H9 (cell line): ENCODE measurements around the gene MN1. TPM values are rescaled to one million over a fixed set of nuclear protein-coding genes. Genes with fewer than 3 reads are reported as not detected.

Experiments
- DNase-seq: peaks from one replicate; pipeline ENCODE4 v3.0.0-alpha.2; 2017
- H2AFZ ChIP-seq: one replicate; pipeline ENCODE4 v1.6.1; 2013; ENCODE audit warnings: mild to moderate bottlenecking, low read length, control low read depth, moderate library complexity
- H2AK5ac ChIP-seq: 2 replicates; pipeline ENCODE4 v1.6.1; 2013; ENCODE audit warnings: low read length, control low read depth, mixed read lengths; ENCODE audit not compliant: insufficient read length
- H2BK120ac ChIP-seq: one replicate; pipeline ENCODE4 v1.6.1; 2013; ENCODE audit warnings: low read depth, mild to moderate bottlenecking, low read length, control low read depth, inconsistent platforms; ENCODE audit not compliant: poor library complexity, severe bottlenecking
- H2BK12ac ChIP-seq: 2 replicates; pipeline ENCODE4 v1.6.1; 2013; ENCODE audit warnings: low read length, control low read depth, mixed read lengths, low read depth; ENCODE audit not compliant: insufficient read length
- H2BK15ac ChIP-seq: 2 replicates; pipeline ENCODE4 v1.6.1; 2013; ENCODE audit warnings: low read depth, low read length, control low read depth
- H2BK20ac ChIP-seq: one replicate; pipeline ENCODE4 v1.6.1; 2013; ENCODE audit warnings: low read depth, mild to moderate bottlenecking, low read length, control low read depth, inconsistent platforms; ENCODE audit not compliant: poor library complexity, severe bottlenecking
- H2BK5ac ChIP-seq: 2 replicates; pipeline ENCODE4 v1.6.1; 2013; ENCODE audit warnings: low read length, control low read depth, mixed read lengths; ENCODE audit not compliant: insufficient read length
- H3K14ac ChIP-seq: 2 replicates; pipeline ENCODE4 v1.6.1; 2013; ENCODE audit warnings: low read length, control low read depth; ENCODE audit not compliant: insufficient read depth
- H3K18ac ChIP-seq: 2 replicates; pipeline ENCODE4 v1.6.1; 2013; ENCODE audit warnings: low read depth, mild to moderate bottlenecking, mixed read lengths, low read length, control low read depth; ENCODE audit not compliant: insufficient read length
- H3K23ac ChIP-seq: 2 replicates; pipeline ENCODE4 v1.6.1; 2013; ENCODE audit warnings: low read length, control low read depth, mixed read lengths, low read depth; ENCODE audit not compliant: insufficient read length
- H3K23me2 ChIP-seq: 2 replicates; pipeline ENCODE4 v1.6.1; 2013; ENCODE audit warnings: low read depth, mild to moderate bottlenecking, mixed read lengths, low read length, control low read depth; ENCODE audit not compliant: insufficient read length, poor library complexity, severe bottlenecking
- H3K27ac ChIP-seq: 2 replicates; pipeline ENCODE4 v1.5.1; 2013; ENCODE audit warnings: low read length, control low read depth, mixed read lengths, low read depth; ENCODE audit not compliant: insufficient read length
- H3K27me3 ChIP-seq: 2 replicates; pipeline ENCODE4 v1.6.1; 2013; ENCODE audit warnings: low read length, control low read depth, inconsistent platforms; ENCODE audit not compliant: insufficient read depth
- H3K4ac ChIP-seq: 2 replicates; pipeline ENCODE4 v1.6.1; 2013; ENCODE audit warnings: low read depth, mild to moderate bottlenecking, control low read depth, inconsistent platforms, low read length, moderate library complexity
- H3K4me1 ChIP-seq: 2 replicates; pipeline ENCODE4 v1.6.1; 2013; ENCODE audit warnings: low read length, control low read depth, inconsistent platforms; ENCODE audit not compliant: insufficient read depth
- H3K4me2 ChIP-seq: 2 replicates; pipeline ENCODE4 v1.6.1; 2013; ENCODE audit warnings: low read length, control low read depth, mixed read lengths; ENCODE audit not compliant: insufficient read length, insufficient read depth
- H3K56ac ChIP-seq: 2 replicates; pipeline ENCODE4 v1.6.1; 2013; ENCODE audit warnings: low read depth, mild to moderate bottlenecking, mixed read lengths, low read length, control low read depth; ENCODE audit not compliant: insufficient read length
- H3K79me1 ChIP-seq: 2 replicates; pipeline ENCODE4 v1.6.1; 2013; ENCODE audit warnings: low read depth, mild to moderate bottlenecking, moderate library complexity, low read length, control low read depth, inconsistent platforms; ENCODE audit not compliant: insufficient read depth, poor library complexity, severe bottlenecking
- H3K79me2 ChIP-seq: 2 replicates; pipeline ENCODE4 v1.6.1; 2013; ENCODE audit warnings: low read length, control low read depth, inconsistent platforms; ENCODE audit not compliant: insufficient read depth
- H3K9ac ChIP-seq: 2 replicates; pipeline ENCODE4 v1.6.1; 2013; ENCODE audit warnings: low read length, control low read depth, mixed read lengths; ENCODE audit not compliant: insufficient read length; ENCODE audit errors: extremely low read depth
- H3K9me3 ChIP-seq: one replicate; pipeline ENCODE4 v1.6.1; 2013; ENCODE audit warnings: low read depth, low read length, inconsistent platforms; ENCODE audit not compliant: control insufficient read depth
- H3T11ph ChIP-seq: one replicate; pipeline ENCODE4 v1.6.1; 2013; ENCODE audit warnings: mild to moderate bottlenecking, low read length, control low read depth, inconsistent platforms
- H4K20me1 ChIP-seq: one replicate; pipeline ENCODE4 v1.6.1; 2013; ENCODE audit not compliant: control insufficient read depth, insufficient read length, insufficient read depth
- H4K5ac ChIP-seq: 2 replicates; pipeline ENCODE4 v1.6.1; 2013; ENCODE audit warnings: low read depth, mild to moderate bottlenecking, mixed read lengths, low read length, control low read depth; ENCODE audit not compliant: insufficient read length
- H4K8ac ChIP-seq: replicated peaks from 2 replicates; pipeline ENCODE4 v1.6.1; 2013; ENCODE audit warnings: low read length, control low read depth, mixed read lengths, low read depth; ENCODE audit not compliant: insufficient read length
- H4K91ac ChIP-seq: 2 replicates; pipeline ENCODE4 v1.6.1; 2013; ENCODE audit warnings: low read depth, mild to moderate bottlenecking, moderate library complexity, mixed read lengths, low read length, control low read depth; ENCODE audit not compliant: insufficient read length
- H3K27ac Mint-ChIP-seq, 3 experiments: 2 replicates in 2 of 3; 3 replicates in 1 of 3; pipeline ENCODE4 v1.8.0; 2020 to 2021; ENCODE audit warnings: mixed read lengths in 3 of 3, mild to moderate bottlenecking in 1 of 3, moderate library complexity in 1 of 3
- H3K27me3 Mint-ChIP-seq: 2 replicates; pipeline ENCODE4 v1.8.0; 2021; ENCODE audit warnings: low read depth, mild to moderate bottlenecking, moderate library complexity, mixed read lengths
- H3K36me3 Mint-ChIP-seq, 3 experiments: 2 replicates in 2 of 3; 3 replicates in 1 of 3; pipeline ENCODE4 v1.8.0; 2020 to 2021; ENCODE audit warnings: low read depth in 3 of 3, mixed read lengths in 3 of 3; ENCODE audit not compliant: insufficient read depth in 1 of 3
- H3K4me1 Mint-ChIP-seq, 2 experiments: 2 replicates each; pipeline ENCODE4 v1.8.0; 2020; ENCODE audit warnings: mixed read lengths in 2 of 2
- H3K4me3 Mint-ChIP-seq, 2 experiments: 2 replicates in 1 of 2; 3 replicates in 1 of 2; pipeline ENCODE4 v1.8.0; 2020 to 2021; ENCODE audit warnings: mild to moderate bottlenecking in 2 of 2, mixed read lengths in 2 of 2, moderate library complexity in 1 of 2
- H3K9me3 Mint-ChIP-seq, 2 experiments: 2 replicates in 1 of 2; 3 replicates in 1 of 2; pipeline ENCODE4 v1.8.0; 2020; ENCODE audit warnings: mild to moderate bottlenecking in 2 of 2, mixed read lengths in 2 of 2, moderate library complexity in 1 of 2
- CTCF ChIP-seq: fragments of 200-600 bp; sonication (generic); conservative IDR thresholded peaks from 3 replicates; pipeline ENCODE4 v1.8.0; 2021; ENCODE audit warnings: antibody characterized with exemption, mild to moderate bottlenecking
- WGBS: extraction: QIAGEN DNeasy Blood & Tissue Kit; methylation state at CpG from one replicate; pipeline ENCODE4 v1.1.7; 2013; ENCODE audit warnings: missing lambda C conversion rate, low lambda C conversion rate, mixed read lengths; ENCODE audit not compliant: insufficient read length; ENCODE audit errors: extremely low coverage; 5-methylcytosine and 5-hydroxymethylcytosine counted together
- total RNA-seq: library from RNA; stranded (reverse); gene quantifications from 2 replicates; pipeline ENCODE4 v1.2.1, GENCODE V29; 2021

The MN1 gene
- total RNA-seq, 1 experiment from 2014 or later: 2.8 TPM

GRCh38 chr22:27752771-27753170, 48.8 kb downstream of the MN1 start:
- H3K56ac ChIP-seq: no peak overlapping the region
- H3K79me2 ChIP-seq: no peaks in the 10 kb centered on the region
- H2BK12ac ChIP-seq: no peak overlapping the region
- TF ChIP-seq CTCF: no peak
- no peak overlapping the region for H3K23ac ChIP-seq
- H3K79me1 ChIP-seq: no peaks in the 10 kb centered on the region
- no peak overlapping the region for H2AFZ ChIP-seq
- no peak overlapping the region for H2BK20ac ChIP-seq
- WGBS: no CpG with 5 or more reads among the region's 4 CpGs
- H3K4me2 ChIP-seq: no peak overlapping the region
- no peak for DNase-seq
- H4K91ac ChIP-seq: no peak overlapping the region
- H3K9me3 ChIP-seq: no peaks in the 10 kb centered on the region
- H3K9ac ChIP-seq: no peak overlapping the region
- no peak overlapping the region for H3K14ac ChIP-seq
- Mint-ChIP-seq H3K4me3 (no peak overlapping the region), H3K36me3 (no peaks in the 10 kb centered on the region), H3K27me3 (peaks cover 16% of the 10 kb centered on the region), H3K9me3 (no peaks in the 10 kb centered on the region), H3K27ac (no peak overlapping the region), H3K4me1 (peaks cover 42 to 48% of the 10 kb centered on the region in 2 experiments)
- H3K4me1 ChIP-seq: peaks cover 8% of the 10 kb centered on the region
- H2BK5ac ChIP-seq: no peak overlapping the region
- H3T11ph ChIP-seq: no peak overlapping the region
- H3K27me3 ChIP-seq: no peaks in the 10 kb centered on the region
- H3K18ac ChIP-seq: no peak overlapping the region
- no peak overlapping the region for H3K27ac ChIP-seq
- H2BK15ac ChIP-seq: no peak overlapping the region
- no peak overlapping the region for H4K5ac ChIP-seq
- no peak overlapping the region for H3K4ac ChIP-seq
- no peak overlapping the region for H2BK120ac ChIP-seq
- peaks cover 2% of the 10 kb centered on the region for H4K20me1 ChIP-seq
- no peaks in the 10 kb centered on the region for H3K23me2 ChIP-seq
- no peak overlapping the region for H2AK5ac ChIP-seq
- no peak overlapping the region for H4K8ac ChIP-seq
